Calu3 (cell line): ENCODE results near the gene TIPARP. TPM values are rescaled to one million over a fixed set of nuclear protein-coding genes. Genes with fewer than 3 reads are reported as not detected.
"Not testable (repeated sequence)": the region's sequence is repeated elsewhere in the genome, so short reads cannot be mapped to it uniquely, and the experiment has no call there.

ENCODE experiments used
- BruUV-seq: library from RNA; stranded (reverse); fragments of 400-500 nt; replicated peaks from 2 replicates; lab custom pipeline; 2021; lab: Mats Ljungman, UMichigan
- CTCF ChIA-PET: fragments of 300-600 bp; sonication (Branson Sonifier 250); formaldehyde crosslinking; loops from one replicate; lab custom pipeline; 2022; ENCODE audit warnings: antibody characterized with exemption; lab: Charles Lee
- DNase-seq: peaks from one replicate; pipeline ENCODE4 v3.0.0; 2022
- H3K27ac Mint-ChIP-seq: one replicate; pipeline ENCODE4 v1.8.0; 2022; ENCODE audit warnings: mixed read lengths; ENCODE audit not compliant: unreplicated experiment
- H3K27me3 Mint-ChIP-seq: one replicate; pipeline ENCODE4 v1.8.0; 2022; ENCODE audit warnings: mixed read lengths; ENCODE audit not compliant: unreplicated experiment
- H3K36me3 Mint-ChIP-seq: one replicate; pipeline ENCODE4 v1.8.0; 2022; ENCODE audit warnings: mild to moderate bottlenecking, moderate library complexity, mixed read lengths; ENCODE audit not compliant: insufficient read depth, unreplicated experiment
- H3K4me1 Mint-ChIP-seq: one replicate; pipeline ENCODE4 v1.8.0; 2022; ENCODE audit warnings: mild to moderate bottlenecking, low read depth, mixed read lengths; ENCODE audit not compliant: unreplicated experiment
- H3K4me3 Mint-ChIP-seq: one replicate; pipeline ENCODE4 v1.8.0; 2022; ENCODE audit warnings: mild to moderate bottlenecking, low read depth, moderate library complexity, mixed read lengths; ENCODE audit not compliant: unreplicated experiment
- H3K9me3 Mint-ChIP-seq: one replicate; pipeline ENCODE4 v1.8.0; 2022; ENCODE audit warnings: low read depth, mixed read lengths; ENCODE audit not compliant: unreplicated experiment
- CTCF ChIP-seq: fragments of 200-600 bp; IDR thresholded peaks from one replicate; pipeline ENCODE4 v1.8.0; 2022; ENCODE audit warnings: antibody characterized with exemption; ENCODE audit not compliant: unreplicated experiment
- intact Hi-C: fragments of 100-400 bp; cut with micrococcal nuclease; formaldehyde crosslinking; loops from one replicate; pipeline ENCODE4 v1.10.0; 2022; ENCODE audit not compliant: unreplicated experiment
- total RNA-seq: library from RNA; stranded (reverse); gene quantifications from 2 replicates; pipeline ENCODE4 v1.2.3, GENCODE V29; 2022

TIPARP gene
- total RNA-seq, 1 experiment from 2014 or later: 91.4 TPM

GRCh38 chr3:156738251-156738650 is 63.9 kb downstream of the TIPARP start:
- no TSS peak for BruUV-seq
- intact Hi-C loops: no loop called here
- no peak for DNase-seq
- CTCF ChIA-PET: no interaction called here
- TF ChIP-seq CTCF: no peak
- Mint-ChIP-seq H3K9me3 (no peaks in the 10 kb centered on the region), H3K27ac (no peak overlapping the region), H3K27me3 (no peaks in the 10 kb centered on the region), H3K4me3 (no peak overlapping the region), H3K4me1 (no peaks in the 10 kb centered on the region), H3K36me3 (no peaks in the 10 kb centered on the region)

- CTCF ChIA-PET: no interaction called here
- no peak for DNase-seq
- no TSS peak for BruUV-seq
- TF ChIP-seq CTCF: no peak
- Mint-ChIP-seq H3K27ac (no peak overlapping the region), H3K27me3 (no peaks in the 10 kb centered on the region), H3K36me3 (no peaks in the 10 kb centered on the region), H3K4me3 (no peak overlapping the region), H3K4me1 (no peaks in the 10 kb centered on the region), H3K9me3 (no peaks in the 10 kb centered on the region)
- intact Hi-C loops: no loop called here
Measured at GRCh38 chr3:156739976-156740375, 65.6 kb downstream of the TIPARP start.

GRCh38 chr3:156740581-156740980 is 66.2 kb downstream of the TIPARP start:
- intact Hi-C loops, H3K27me3 Mint-ChIP-seq, H3K4me1 Mint-ChIP-seq, H3K36me3 Mint-ChIP-seq, H3K27ac Mint-ChIP-seq, DNase-seq, BruUV-seq, H3K9me3 Mint-ChIP-seq, CTCF ChIA-PET, H3K4me3 Mint-ChIP-seq: not testable (repeated sequence)

GRCh38 chr3:156741935-156742334 is 67.5 kb downstream of the TIPARP start:
- no peak overlapping the region for H3K27ac Mint-ChIP-seq
- H3K4me1 Mint-ChIP-seq: no peaks in the 10 kb centered on the region
- intact Hi-C loops: no loop called here
- H3K4me3 Mint-ChIP-seq: no peak overlapping the region
- H3K27me3 Mint-ChIP-seq: no peaks in the 10 kb centered on the region
- no peak for TF ChIP-seq CTCF
- H3K36me3 Mint-ChIP-seq: no peaks in the 10 kb centered on the region
- no peak for DNase-seq
- BruUV-seq: no TSS peak
- CTCF ChIA-PET: interaction anchor here (0.6 to 0.7 kb wide), 2 partner anchors 13 to 1414 kb away, joined by 3 to 4 read pairs; no protein-coding TSS in a partner anchor
- no peaks in the 10 kb centered on the region for H3K9me3 Mint-ChIP-seq

- no TSS peak for BruUV-seq
- Mint-ChIP-seq H3K27ac (no peak overlapping the region), H3K36me3 (no peaks in the 10 kb centered on the region), H3K27me3 (no peaks in the 10 kb centered on the region), H3K9me3 (no peaks in the 10 kb centered on the region), H3K4me1 (no peaks in the 10 kb centered on the region), H3K4me3 (no peak overlapping the region)
- CTCF ChIA-PET: interaction anchor here (0.6 kb wide), 1 partner anchor 1413 kb away, joined by 4 read pairs; no protein-coding TSS in a partner anchor
- intact Hi-C loops: no loop called here
- no peak for TF ChIP-seq CTCF
- no peak for DNase-seq
Measured at GRCh38 chr3:156742401-156742800, 68.0 kb downstream of the TIPARP start.
